ENCODE measurements around the gene PLPP1.

Gene PLPP1

DNA sequence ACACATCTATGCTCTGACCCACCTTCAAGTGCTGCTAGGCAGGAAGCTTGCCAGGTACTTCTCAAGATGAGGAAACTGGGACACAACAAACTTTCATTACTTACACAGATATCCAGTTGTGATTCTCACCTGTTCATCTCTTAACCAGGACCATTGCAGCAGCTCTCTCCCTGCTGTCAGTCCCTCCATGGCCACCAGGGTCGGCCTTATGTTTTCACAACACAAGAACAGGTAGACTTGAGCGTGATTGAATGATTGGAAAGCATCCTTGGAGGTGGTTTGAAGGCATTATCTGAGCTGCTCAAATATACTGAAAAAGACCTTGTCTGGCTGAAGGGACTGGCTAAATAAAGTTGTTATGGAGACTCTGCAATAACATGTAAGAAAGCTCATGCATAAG lies 132.6 kb downstream of the PLPP1 start:
- no peak for DNase-seq

DNA sequence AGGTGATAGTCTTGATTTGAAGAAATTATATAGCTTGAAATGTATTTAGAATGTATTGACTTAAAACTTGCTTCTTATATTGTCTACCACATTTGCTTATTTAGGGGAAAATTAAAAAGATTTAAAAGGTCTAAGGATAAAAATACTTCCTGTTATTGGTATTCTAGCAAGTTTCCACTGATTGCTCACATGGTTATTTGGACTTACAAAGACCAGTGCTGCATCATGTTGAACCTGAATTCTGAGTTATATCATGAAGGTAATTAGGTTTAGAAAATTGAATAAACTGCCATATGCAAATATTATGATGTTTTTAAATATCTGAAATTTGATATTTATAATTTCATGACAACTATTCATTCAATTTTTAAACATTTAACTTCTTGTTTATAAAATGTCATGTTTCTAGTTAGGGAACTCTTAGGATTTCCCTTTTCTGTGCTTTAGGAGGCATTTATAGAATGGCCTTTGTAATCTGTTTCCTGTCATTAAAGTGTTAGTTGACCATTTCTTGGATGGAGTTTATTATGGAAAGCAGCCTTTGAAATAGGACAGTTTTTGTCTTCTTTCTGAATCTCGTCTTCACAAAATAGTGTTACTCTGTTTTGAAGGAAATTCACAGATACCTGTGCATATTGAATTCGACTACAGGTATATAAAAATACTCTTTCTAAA lies 141.1 kb downstream of the PLPP1 start:
- DNase-seq, result no peak

DNA sequence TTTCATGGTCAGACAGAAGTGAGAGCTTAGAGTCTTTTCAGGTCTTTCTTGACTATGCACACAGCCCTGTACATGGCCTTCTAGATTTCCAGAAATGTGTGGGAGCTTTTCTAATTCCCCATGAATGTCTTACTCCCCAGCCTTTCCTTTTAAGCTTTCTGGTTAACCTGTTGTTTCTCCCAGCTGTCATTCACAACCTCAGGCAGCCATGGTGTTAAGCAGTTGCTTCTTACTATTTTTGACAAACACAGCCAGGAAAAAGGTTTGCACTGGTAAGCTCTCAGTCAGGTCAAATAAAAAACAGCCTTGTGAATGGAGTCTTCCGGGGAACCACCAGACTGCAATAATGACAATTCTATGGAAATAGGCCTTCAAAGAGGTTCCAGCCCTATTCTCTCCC lies 142.1 kb downstream of the PLPP1 start:
- DNase-seq, result no peak

DNA sequence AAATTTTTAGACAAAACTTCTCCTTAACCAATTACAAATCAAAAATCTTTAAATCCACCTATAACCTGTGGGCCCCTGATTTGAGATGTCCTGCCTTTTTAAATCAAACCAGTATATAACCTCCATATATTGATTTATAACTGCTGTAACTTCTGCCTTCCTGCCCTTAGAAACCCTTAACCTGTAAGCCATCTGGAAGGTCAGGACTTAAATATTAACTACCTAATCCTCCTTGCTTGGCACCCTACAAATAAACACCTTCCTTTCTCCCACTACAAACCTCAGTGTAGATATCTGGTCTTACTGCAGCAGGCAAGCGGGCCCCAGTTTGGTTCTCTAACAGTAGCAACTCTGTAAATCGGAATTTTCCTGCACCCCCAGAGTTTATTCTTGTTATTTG lies 143.1 kb downstream of the PLPP1 start:
- no peak for DNase-seq

DNA sequence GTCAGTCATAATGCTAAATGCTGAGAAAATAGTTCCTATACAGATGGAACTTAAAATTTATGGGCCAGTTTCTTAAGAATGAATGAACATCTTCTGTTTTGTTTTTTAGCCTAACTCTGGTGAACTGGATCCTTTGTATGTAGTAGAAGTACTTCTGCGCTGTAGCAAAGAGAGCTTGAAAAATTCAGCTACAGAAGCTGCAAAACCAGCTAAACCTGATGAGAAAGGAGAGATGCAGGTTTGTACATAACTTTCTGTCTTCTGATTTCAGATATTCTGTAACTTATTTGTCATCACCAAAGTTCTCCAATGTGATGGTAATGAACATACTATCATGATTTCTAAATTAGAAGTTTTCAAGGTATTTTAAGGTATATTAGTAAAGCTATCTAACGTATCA lies 146.9 kb downstream of the PLPP1 start:
- no peak for DNase-seq

DNA sequence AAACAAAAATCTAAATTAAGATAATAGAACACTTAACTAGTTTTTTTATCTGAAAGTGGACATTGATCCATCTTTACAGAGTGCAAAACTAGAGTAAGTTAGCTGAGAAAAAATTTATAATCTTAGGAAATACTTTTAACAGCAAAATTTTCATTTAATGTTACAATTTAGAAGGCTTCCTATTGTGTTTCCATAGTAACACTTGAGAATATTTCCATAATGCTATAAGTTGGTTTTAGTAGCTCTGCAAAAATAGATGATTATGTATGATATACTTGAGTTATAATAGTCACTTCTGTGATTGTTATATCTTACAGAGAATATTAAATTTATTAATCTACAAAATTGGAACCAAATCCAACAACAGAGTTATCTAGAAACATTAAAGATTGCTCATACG lies 148.4 kb downstream of the PLPP1 start:
- no peak for DNase-seq

DNA sequence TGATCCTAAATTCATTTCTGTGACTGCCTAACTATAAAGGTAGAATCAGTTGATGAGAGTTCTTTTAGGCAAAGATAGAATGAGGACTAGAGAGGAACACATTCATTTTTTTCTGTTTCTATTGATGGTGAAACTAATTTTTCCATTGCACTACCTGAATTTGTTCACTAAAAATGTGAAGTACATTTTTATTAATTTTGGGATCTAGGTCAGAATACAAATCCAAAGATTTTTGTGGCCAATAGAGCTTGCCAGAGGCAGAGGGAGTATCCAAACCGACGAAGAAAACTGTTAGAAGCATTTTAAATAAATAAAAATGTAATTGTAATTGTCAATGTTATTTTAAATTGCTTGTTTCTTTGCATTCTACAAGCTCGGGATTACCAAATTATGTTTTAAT lies 148.9 kb downstream of the PLPP1 start:
- no peak for DNase-seq

DNA sequence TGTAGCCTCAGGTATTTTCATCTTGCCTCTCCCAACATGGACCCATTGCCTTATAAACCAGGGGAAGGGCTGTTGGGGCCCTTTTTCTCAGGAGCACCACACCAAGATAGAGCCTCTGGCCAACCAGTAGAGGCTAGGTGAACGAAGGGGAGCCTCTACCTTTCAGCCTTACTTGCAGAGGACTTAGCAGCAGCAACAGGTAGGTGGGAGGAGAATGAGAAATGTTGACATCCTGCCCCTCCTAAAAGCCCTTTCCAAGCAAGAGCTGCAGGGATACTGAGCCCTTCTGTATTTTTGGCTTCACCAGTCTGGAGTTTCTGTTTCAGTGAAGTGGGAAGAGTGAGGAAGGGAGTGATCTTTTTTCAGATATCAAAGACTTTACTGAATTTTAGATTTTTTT lies 149.5 kb downstream of the PLPP1 start:
- DNase-seq, result no peak

DNA sequence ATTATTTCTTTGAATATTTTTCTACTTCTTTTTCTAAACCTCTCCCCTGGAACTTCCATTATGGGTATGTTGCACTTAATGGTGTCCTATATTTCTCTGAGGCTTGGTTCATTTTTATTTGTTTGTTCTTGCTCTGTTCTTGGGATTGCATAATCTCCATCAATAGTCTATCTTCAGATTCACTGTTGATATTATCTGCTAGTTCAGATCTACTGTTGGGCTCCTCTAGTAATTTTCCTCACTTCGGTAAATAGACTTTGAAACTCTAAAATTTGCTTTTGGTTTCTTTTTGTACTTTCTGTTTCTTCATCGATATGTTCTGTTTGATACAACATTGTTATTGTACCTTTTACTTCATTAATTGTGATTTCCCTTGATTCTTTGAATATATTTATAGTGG lies 150.7 kb downstream of the PLPP1 start:
- no peak for DNase-seq

DNA sequence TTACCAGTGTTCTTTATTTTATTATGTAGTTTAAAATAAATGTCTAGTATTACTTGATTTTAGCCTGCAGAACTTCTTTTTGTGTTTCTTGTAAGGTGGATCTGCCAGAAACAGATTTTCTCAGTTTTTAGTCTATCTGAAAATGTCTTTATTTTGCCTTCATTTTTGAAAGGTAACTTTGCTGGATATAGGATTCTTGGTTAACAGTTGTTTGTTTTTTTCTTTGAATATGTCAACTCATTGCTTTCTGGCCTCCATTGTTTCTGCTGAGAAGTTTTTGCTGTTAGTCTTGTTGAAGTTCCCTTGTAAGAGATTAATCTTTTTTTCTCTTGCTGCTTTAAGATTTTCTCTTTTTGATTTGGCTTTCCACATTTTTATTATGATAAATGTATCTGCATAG lies 151.5 kb downstream of the PLPP1 start:
- DNase-seq, result no peak

DNA sequence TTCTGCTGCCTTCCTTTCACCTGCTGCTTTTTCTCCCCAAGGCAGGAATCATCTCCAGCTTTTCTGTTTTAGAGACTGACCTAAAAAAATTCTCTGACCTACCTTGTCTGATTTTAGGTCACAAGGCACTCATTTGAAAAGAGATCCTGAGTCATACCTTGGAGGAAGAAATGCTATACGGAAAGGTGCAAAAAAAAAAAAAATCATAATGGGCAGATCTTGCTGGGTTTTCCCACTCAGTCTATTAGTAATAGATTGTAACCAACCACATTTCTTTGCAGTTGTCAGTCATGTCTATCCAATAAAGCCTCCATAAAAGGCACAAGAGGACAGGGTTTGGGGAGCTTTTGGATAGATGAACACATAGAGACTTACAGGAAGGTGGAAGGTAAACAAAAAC lies 157.0 kb downstream of the PLPP1 start:
- no peak for DNase-seq
